Liver (tissue), 9 donors: ENCODE measurements around the gene FAM149B1. TPM values are rescaled to one million over a fixed set of nuclear protein-coding genes. Genes with fewer than 3 reads are reported as not detected.

Source experiments
- DNase-seq: peaks from one replicate; pipeline ENCODE4 v3.0.0-alpha.2; 2017; ENCODE audit warnings: low spot score
- H3K27ac ChIP-seq, 2 donors: one replicate each; pipeline ENCODE4 v1.7.0; 2013; ENCODE audit warnings: inconsistent platforms in 2 of 2, low read length in 2 of 2, control low read depth in 1 of 2, low read depth in 1 of 2, mild to moderate bottlenecking in 1 of 2
- H3K27me3 ChIP-seq, 4 donors: one replicate each; pipeline versions ENCODE4 v1.6.1 to v1.7.0; 2013; ENCODE audit warnings: low read length in 3 of 4, inconsistent platforms in 1 of 4, mild to moderate bottlenecking in 1 of 4, moderate library complexity in 1 of 4; ENCODE audit not compliant: control insufficient read depth in 4 of 4, insufficient read depth in 4 of 4
- H3K36me3 ChIP-seq, 4 donors: one replicate each; pipeline versions ENCODE4 v1.6.1 to v1.7.0; 2013; ENCODE audit warnings: low read length in 3 of 4, mild to moderate bottlenecking in 3 of 4, low read depth in 1 of 4, moderate library complexity in 1 of 4; ENCODE audit not compliant: control insufficient read depth in 4 of 4, insufficient read depth in 3 of 4
- H3K4me1 ChIP-seq, 4 donors: one replicate each; pipeline versions ENCODE4 v1.6.1 to v1.7.0; 2013; ENCODE audit warnings: low read length in 3 of 4, mild to moderate bottlenecking in 3 of 4, moderate library complexity in 1 of 4; ENCODE audit not compliant: control insufficient read depth in 4 of 4, insufficient read depth in 4 of 4
- H3K4me3 ChIP-seq, 3 donors: one replicate each; pipeline versions ENCODE4 v1.6.1 to v1.7.0; 2013; ENCODE audit warnings: low read length in 3 of 3, control low read depth in 1 of 3, low read depth in 1 of 3, mild to moderate bottlenecking in 1 of 3
- H3K9ac ChIP-seq, 2 donors: one replicate each; pipeline ENCODE4 v1.7.0; 2013; ENCODE audit warnings: low read length in 2 of 2, mild to moderate bottlenecking in 2 of 2, moderate library complexity in 2 of 2, control low read depth in 1 of 2, low read depth in 1 of 2
- H3K9me3 ChIP-seq, 4 donors: one replicate each; pipeline versions ENCODE4 v1.6.1 to v1.7.0; 2013; ENCODE audit warnings: low read length in 3 of 4; ENCODE audit not compliant: control insufficient read depth in 4 of 4
- ATF3 ChIP-seq: IDR thresholded peaks from 2 replicates; pipeline ENCODE4 v1.6.1; 2016; ENCODE audit warnings: antibody characterized with exemption
- CTCF ChIP-seq: fragments of 150-350 bp; IDR thresholded peaks from 2 replicates; pipeline ENCODE4 v1.5.1; 2017; ENCODE audit warnings: improper control_type of control experiment, low read depth, low read length; ENCODE audit not compliant: missing input control
- EGR1 ChIP-seq, 2 donors: IDR thresholded peaks; 2 replicates each; pipeline ENCODE4 v1.6.1; 2016 to 2018; ENCODE audit warnings: antibody characterized with exemption in 2 of 2, low read depth in 2 of 2
- FOXA1 ChIP-seq: IDR thresholded peaks from 2 replicates; pipeline ENCODE4 v1.6.1; 2016; ENCODE audit warnings: antibody characterized with exemption
- HNF4A ChIP-seq, 2 donors: conservative IDR thresholded peaks; 2 replicates each; pipeline ENCODE4 v1.6.1; 2016; ENCODE audit warnings: antibody characterized with exemption in 2 of 2, mild to moderate bottlenecking in 2 of 2
- HNF4G ChIP-seq: IDR thresholded peaks from 2 replicates; pipeline ENCODE4 v1.6.1; 2016; ENCODE audit warnings: antibody characterized with exemption
- MAX ChIP-seq: IDR thresholded peaks from 2 replicates; pipeline ENCODE4 v1.6.1; 2016; ENCODE audit warnings: antibody characterized with exemption
- RAD21 ChIP-seq, 2 donors: IDR thresholded peaks; 2 replicates each; pipeline ENCODE4 v1.6.1; 2016; ENCODE audit warnings: antibody characterized with exemption in 2 of 2, mild to moderate bottlenecking in 2 of 2
- RXRA ChIP-seq, 2 donors: IDR thresholded peaks; 2 replicates each; pipeline ENCODE4 v1.6.1; 2017 to 2018; ENCODE audit warnings: antibody characterized with exemption in 2 of 2, mild to moderate bottlenecking in 1 of 2
- SP1 ChIP-seq: IDR thresholded peaks from 2 replicates; pipeline ENCODE4 v1.6.1; 2018; ENCODE audit warnings: antibody characterized with exemption, mild to moderate bottlenecking
- TAF1 ChIP-seq: conservative IDR thresholded peaks from 2 replicates; pipeline ENCODE4 v1.6.1; 2016; ENCODE audit warnings: antibody characterized with exemption, mild to moderate bottlenecking
- WGBS: extraction: QIAGEN DNeasy Blood & Tissue Kit; methylation state at CpG from one replicate; pipeline ENCODE4 v1.1.7; 2013; 5-methylcytosine and 5-hydroxymethylcytosine counted together
- polyA plus RNA-seq, 2 donors: library from polyadenylated mRNA; stranded (reverse) in 1 of 2; unstranded in 1 of 2; fragments of 200-250 nt in 1 of 2; fragments of >200 nt in 1 of 2; fragmentation: Nextera tagmentation in 1 of 2; extraction: Ambion mirVana in 1 of 2; gene quantifications; one replicate each; pipeline versions ENCODE4 v1.2.1 to v1.2.3, GENCODE V29; 2013 to 2015
- total RNA-seq, 2 donors: library from RNA; depleted of rRNA; stranded (reverse); fragments of >200 nt; gene quantifications; one replicate each; pipeline ENCODE4 v1.2.3, GENCODE V29; 2014
- TF ChIP-seq, protein P1 (sequence below): IDR thresholded peaks from 2 replicates; pipeline ENCODE4 v1.6.1; 2016; ENCODE audit warnings: antibody characterized with exemption, mild to moderate bottlenecking
- donor health status: healthy.
- donor health status: healthy.
- donor health status: healthy.
- donor health status: healthy.
- donor health status: healthy.

Gene FAM149B1
- total and polyA plus RNA-seq, 4 donors = 7.3 to 12.9 (median 9.1) TPM

DNA sequence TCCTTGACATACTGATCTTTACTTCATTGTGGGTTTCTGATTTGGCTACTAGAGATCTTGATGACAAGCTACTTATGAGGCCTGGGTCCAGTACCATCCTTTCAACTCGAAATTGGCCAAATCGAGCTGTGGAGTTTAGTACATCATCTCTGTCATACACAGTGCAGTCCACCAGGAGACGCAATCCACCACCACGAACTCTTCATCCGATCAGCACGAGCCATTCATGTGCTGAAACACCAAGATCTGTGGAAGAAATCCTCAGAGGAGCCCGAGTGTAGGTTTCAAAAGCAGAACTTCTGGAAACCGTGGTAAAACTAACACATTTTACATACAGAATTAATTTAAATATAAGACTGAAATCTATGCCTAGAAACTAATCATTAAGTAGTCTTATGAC is 65.0 kb downstream of the FAM149B1 start:
- TF ChIP-seq RAD21 (IDR thresholded peaks at IDR 0.05) = peak in 1 of 2 donors; percentile 9
- TF ChIP-seq EGR1 (IDR thresholded peaks at IDR 0.05; ENCODE audit: low read depth in 2 of 2) = no peak

GRCh38 chr10:73233883-73234282 is 66.0 kb downstream of the FAM149B1 start:
- Histone ChIP-seq H3K9ac (no peak overlapping the region), H3K36me3 (peaks cover 0 to 38% (median 7%) of the 10 kb centered on the region in 4 donors), H3K4me3 (no peak overlapping the region), H3K4me1 (no peaks in the 10 kb centered on the region), H3K27ac (no peak overlapping the region), H3K9me3 (no peaks in the 10 kb centered on the region), H3K27me3 (no peaks in the 10 kb centered on the region)
- no peak for DNase-seq
- no peak for TF ChIP-seq RXRA (IDR thresholded peaks at IDR 0.05)
- no peak for TF ChIP-seq SP1
- TF ChIP-seq CTCF = no peak
- no peak for TF ChIP-seq TAF1
- no peak for TF ChIP-seq RAD21 (IDR thresholded peaks at IDR 0.05)
- no peak for TF ChIP-seq HNF4A (conservative IDR thresholded peaks at IDR 0.05)
- TF ChIP-seq, protein P1, sequence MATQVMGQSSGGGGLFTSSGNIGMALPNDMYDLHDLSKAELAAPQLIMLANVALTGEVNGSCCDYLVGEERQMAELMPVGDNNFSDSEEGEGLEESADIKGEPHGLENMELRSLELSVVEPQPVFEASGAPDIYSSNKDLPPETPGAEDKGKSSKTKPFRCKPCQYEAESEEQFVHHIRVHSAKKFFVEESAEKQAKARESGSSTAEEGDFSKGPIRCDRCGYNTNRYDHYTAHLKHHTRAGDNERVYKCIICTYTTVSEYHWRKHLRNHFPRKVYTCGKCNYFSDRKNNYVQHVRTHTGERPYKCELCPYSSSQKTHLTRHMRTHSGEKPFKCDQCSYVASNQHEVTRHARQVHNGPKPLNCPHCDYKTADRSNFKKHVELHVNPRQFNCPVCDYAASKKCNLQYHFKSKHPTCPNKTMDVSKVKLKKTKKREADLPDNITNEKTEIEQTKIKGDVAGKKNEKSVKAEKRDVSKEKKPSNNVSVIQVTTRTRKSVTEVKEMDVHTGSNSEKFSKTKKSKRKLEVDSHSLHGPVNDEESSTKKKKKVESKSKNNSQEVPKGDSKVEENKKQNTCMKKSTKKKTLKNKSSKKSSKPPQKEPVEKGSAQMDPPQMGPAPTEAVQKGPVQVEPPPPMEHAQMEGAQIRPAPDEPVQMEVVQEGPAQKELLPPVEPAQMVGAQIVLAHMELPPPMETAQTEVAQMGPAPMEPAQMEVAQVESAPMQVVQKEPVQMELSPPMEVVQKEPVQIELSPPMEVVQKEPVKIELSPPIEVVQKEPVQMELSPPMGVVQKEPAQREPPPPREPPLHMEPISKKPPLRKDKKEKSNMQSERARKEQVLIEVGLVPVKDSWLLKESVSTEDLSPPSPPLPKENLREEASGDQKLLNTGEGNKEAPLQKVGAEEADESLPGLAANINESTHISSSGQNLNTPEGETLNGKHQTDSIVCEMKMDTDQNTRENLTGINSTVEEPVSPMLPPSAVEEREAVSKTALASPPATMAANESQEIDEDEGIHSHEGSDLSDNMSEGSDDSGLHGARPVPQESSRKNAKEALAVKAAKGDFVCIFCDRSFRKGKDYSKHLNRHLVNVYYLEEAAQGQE = no peak
- TF ChIP-seq EGR1 (IDR thresholded peaks at IDR 0.05; ENCODE audit: low read depth in 2 of 2) = no peak
- TF ChIP-seq FOXA1 = no peak
- no peak for TF ChIP-seq ATF3
- TF ChIP-seq HNF4G = no peak
- WGBS = 90% methylated on average over 2 of the region's 2 CpGs

More for the DNA sequence above, 65.0 kb downstream of the FAM149B1 start:
- H3K9me3 ChIP-seq = no peaks in the 10 kb centered on the region
- no peak overlapping the region for H3K27ac ChIP-seq
- peaks cover 0 to 38% (median 7%) of the 10 kb centered on the region in 4 donors for H3K36me3 ChIP-seq
- no peaks in the 10 kb centered on the region for H3K27me3 ChIP-seq
- no peak for DNase-seq
- H3K4me3 ChIP-seq = no peak overlapping the region
- H3K9ac ChIP-seq = no peak overlapping the region
- H3K4me1 ChIP-seq = no peaks in the 10 kb centered on the region
- 97% methylated on average over 8 of the region's 8 CpGs for WGBS

- H3K4me1 ChIP-seq = no peaks in the 10 kb centered on the region
- H3K27me3 ChIP-seq = no peaks in the 10 kb centered on the region
- TF ChIP-seq MAX (no peak), CTCF (no peak), ATF3 (no peak), EGR1 (IDR thresholded peaks at IDR 0.05; ENCODE audit: low read depth in 2 of 2) (no peak)
- TF ChIP-seq, protein P1 = no peak
- H3K9ac ChIP-seq = no peak overlapping the region
- peaks cover 0 to 42% (median 6%) of the 10 kb centered on the region in 4 donors for H3K36me3 ChIP-seq
- H3K9me3 ChIP-seq = no peaks in the 10 kb centered on the region
- no peak overlapping the region for H3K4me3 ChIP-seq
- WGBS = 95% methylated on average over 7 of the region's 7 CpGs
- H3K27ac ChIP-seq = no peak overlapping the region
- DNase-seq = no peak
Measured at GRCh38 chr10:73234695-73235094, 66.8 kb downstream of the FAM149B1 start.
